GM12878 (cell line): ENCODE measurements around the gene LRRC75A. TPM values are rescaled to one million over a fixed set of nuclear protein-coding genes. Genes with fewer than 3 reads are reported as not detected.

Experiments
- ATAC-seq: fragments of 200-7000 bp; cut with Tn5 transposase; 3 replicates; pipeline ENCODE4 v1.9.1; 2020; ENCODE audit warnings: mild to moderate bottlenecking, moderate library complexity
- BruUV-seq: library from RNA; stranded (reverse); fragments of 400-500 nt; replicated peaks from 2 replicates; lab custom pipeline; 2021; lab: Mats Ljungman, UMichigan
- CTCF ChIA-PET: fragments of 300-600 bp; sonication (Branson Sonifier 250); formaldehyde crosslinking; extraction: SDS; loops from one replicate; lab custom pipeline; 2021; ENCODE audit warnings: inconsistent platforms; lab: Yijun Ruan, JAX
- POLR2A ChIA-PET: fragments of 350-600 bp; formaldehyde crosslinking; extraction: SDS; loops from one replicate; lab custom pipeline; 2021; ENCODE audit warnings: inconsistent platforms; lab: Charles Lee
- RAD21 ChIA-PET: fragments of 300-600 bp; sonication (Branson Sonifier 250); formaldehyde crosslinking; loops from one replicate; lab custom pipeline; 2023; ENCODE audit warnings: antibody characterized with exemption; ENCODE audit not compliant: unreplicated experiment; lab: Charles Lee
- SMC1A ChIA-PET: fragments of 300-600 bp; sonication (Branson Sonifier 250); formaldehyde crosslinking; loops from one replicate; lab custom pipeline; 2023; ENCODE audit not compliant: unreplicated experiment, uncharacterized antibody; lab: Charles Lee
- DNase-seq: peaks from one replicate; pipeline ENCODE4 v3.0.0-alpha.2; 2011; ENCODE audit warnings: low read depth, low spot score
- FAIRE-seq: peaks from 3 replicates; lab custom pipeline; 2011; peaks lifted over from hg19 to GRCh38; lab: Jason Lieb, UNC
- H2AFZ ChIP-seq: 2 replicates; pipeline ENCODE4 v1.6.0; 2011; ENCODE audit warnings: low read depth, low read length, control low read depth; ENCODE audit not compliant: control insufficient read depth
- H3K27ac ChIP-seq: 2 replicates; pipeline ENCODE4 v1.5.1; 2011; ENCODE audit warnings: control low read depth; ENCODE audit not compliant: control insufficient read depth, insufficient read depth
- H3K27me3 ChIP-seq, 2 experiments: replicated peaks in 1 of 2; 2 replicates each; pipeline versions ENCODE4 v1.6.0 to v1.6.1; 2011; ENCODE audit warnings: low read length in 1 of 2; ENCODE audit not compliant: control insufficient read depth in 2 of 2, insufficient read depth in 2 of 2
- H3K36me3 ChIP-seq, 2 experiments: 2 replicates each; pipeline ENCODE4 v1.5.1; 2011; ENCODE audit warnings: low read length in 1 of 2; ENCODE audit not compliant: control insufficient read depth in 2 of 2, insufficient read depth in 2 of 2
- H3K4me1 ChIP-seq: 2 replicates; pipeline ENCODE4 v1.6.1; 2011; ENCODE audit warnings: mild to moderate bottlenecking, low read length, moderate library complexity, mixed read lengths; ENCODE audit not compliant: control insufficient read depth, insufficient read depth
- H3K4me2 ChIP-seq: 2 replicates; pipeline ENCODE4 v1.6.0; 2011; ENCODE audit warnings: control low read depth; ENCODE audit not compliant: control insufficient read depth, insufficient read depth
- H3K4me3 ChIP-seq: fragments of 200-600 bp; sonication (generic); 2 replicates; pipeline ENCODE4 v1.5.1; 2016
- H3K79me2 ChIP-seq: 2 replicates; pipeline ENCODE4 v1.6.0; 2011; ENCODE audit warnings: low read length; ENCODE audit not compliant: control insufficient read depth, insufficient read depth
- H3K9ac ChIP-seq: 2 replicates; pipeline ENCODE4 v1.8.0; 2011; ENCODE audit warnings: low read length, control low read depth, mixed read lengths; ENCODE audit not compliant: control insufficient read depth, insufficient read depth
- H3K9me3 ChIP-seq: replicated peaks from 3 replicates; pipeline ENCODE4 v1.5.1; 2011; ENCODE audit warnings: mild to moderate bottlenecking, low read length; ENCODE audit not compliant: control insufficient read depth, insufficient read depth
- H4K20me1 ChIP-seq: 2 replicates; pipeline ENCODE4 v1.6.0; 2011; ENCODE audit not compliant: control insufficient read depth, insufficient read depth
- ATF7 ChIP-seq: fragments of 450-650 bp; IDR thresholded peaks from 2 replicates; pipeline ENCODE4 v1.6.1; 2016; ENCODE audit warnings: low read depth, mild to moderate bottlenecking
- CEBPB ChIP-seq, 2 experiments: fragments of 150-350 bp in 1 of 2; IDR thresholded peaks; 2 replicates each; pipeline ENCODE4 v1.6.1; 2012 to 2014; ENCODE audit warnings: low read depth in 2 of 2, low read length in 2 of 2, borderline replicate concordance in 1 of 2, inconsistent platforms in 1 of 2
- CREB1 ChIP-seq: IDR thresholded peaks from 2 replicates; pipeline ENCODE4 v1.6.1; 2012; ENCODE audit warnings: low read depth, mild to moderate bottlenecking, inconsistent platforms
- CUX1 ChIP-seq: IDR thresholded peaks from 2 replicates; pipeline ENCODE4 v1.6.1; 2012; ENCODE audit warnings: improper control_type of control experiment, low read depth, low read length; ENCODE audit not compliant: insufficient replicate concordance
- MEF2B ChIP-seq: fragments of 450-650 bp; IDR thresholded peaks from 2 replicates; pipeline ENCODE4 v1.6.1; 2018; ENCODE audit warnings: mild to moderate bottlenecking, moderate library complexity; ENCODE audit not compliant: partially characterized antibody, poor library complexity, severe bottlenecking
- MYC ChIP-seq: IDR thresholded peaks from 2 replicates; pipeline ENCODE4 v1.6.1; 2011; ENCODE audit warnings: mild to moderate bottlenecking, low read length, moderate library complexity, inconsistent platforms; ENCODE audit not compliant: insufficient read depth, insufficient replicate concordance, insufficient read length, severe bottlenecking
- PKNOX1 ChIP-seq: fragments of 450-650 bp; IDR thresholded peaks from 2 replicates; pipeline ENCODE4 v1.6.1; 2016; ENCODE audit warnings: mild to moderate bottlenecking
- RAD51 ChIP-seq: fragments of 450-650 bp; IDR thresholded peaks from 2 replicates; pipeline ENCODE4 v1.6.1; 2016; ENCODE audit warnings: moderate library complexity, mild to moderate bottlenecking, inconsistent platforms
- RFX5 ChIP-seq: IDR thresholded peaks from 2 replicates; pipeline ENCODE4 v1.6.1; 2011; ENCODE audit warnings: low read depth, low read length, improper control_type of control experiment
- SP1 ChIP-seq: IDR thresholded peaks from one replicate; pipeline ENCODE4 v1.6.1; 2011; ENCODE audit warnings: low read depth, low read length
- TCF12 ChIP-seq: IDR thresholded peaks from 2 replicates; pipeline ENCODE4 v1.6.1; 2011; ENCODE audit warnings: low read depth, mild to moderate bottlenecking, low read length
- WGBS: methylation state at CpG from one replicate; pipeline ENCODE4 v1.1.6; 2016; ENCODE audit warnings: low lambda C conversion rate; ENCODE audit not compliant: insufficient replicate concordance, insufficient coverage; ENCODE audit errors: missing lambda C conversion rate; 5-methylcytosine and 5-hydroxymethylcytosine counted together
- in situ Hi-C: fragments of 300-500 bp; cut with MboI; formaldehyde crosslinking; loops from 9 replicates; pipeline ENCODE4 v1.14.3; 2018; ENCODE audit warnings: mixed read lengths
- intact Hi-C: fragments of 100-400 bp; cut with micrococcal nuclease; formaldehyde crosslinking; loops from one replicate; pipeline ENCODE4 v1.14.2; 2022; ENCODE audit not compliant: unreplicated experiment
- polyA plus RNA-seq, 11 experiments: library from polyadenylated mRNA; depleted of rRNA in 4 of 11; unstranded in 6 of 11; stranded (reverse) in 5 of 11; fragments of >200 nt; fragmentation: Nextera tagmentation in 4 of 11; fragmentation: Illumina TruSeq in 1 of 11; extraction: Ambion mirVana in 4 of 11; extraction: Trizol in 1 of 11; gene quantifications; 1 replicate in 1 of 11; 2 replicates in 10 of 11; pipeline versions ENCODE4 v1.2.1 to v1.2.3, GENCODE V29; 2011 to 2016; ENCODE audit warnings: inconsistent platforms in 2 of 11, missing spikeins in 2 of 11, low read depth in 1 of 11
- total RNA-seq, 4 experiments: library from RNA; depleted of rRNA in 3 of 4; stranded (reverse); fragments of >200 nt in 3 of 4; fragmentation: Illumina TruSeq in 1 of 4; extraction: Trizol in 1 of 4; gene quantifications; 2 replicates each; pipeline versions ENCODE4 v1.2.1 to v1.2.3, GENCODE V29; 2013 to 2021
- TF ChIP-seq, protein P1 (sequence below): fragments of 450-650 bp; IDR thresholded peaks from 2 replicates; pipeline ENCODE4 v1.6.1; 2017; ENCODE audit warnings: mild to moderate bottlenecking
- TF ChIP-seq, protein P2 (sequence below): IDR thresholded peaks from 2 replicates; pipeline ENCODE4 v1.6.1; 2012; ENCODE audit warnings: mild to moderate bottlenecking, low read depth, low read length

Gene LRRC75A
- total and polyA plus RNA-seq, 10 of the 15 experiments (the other 5 are each of a cell fraction or from before 2014, with no cell fraction given), result 0.01 to 1.3 (median 0.09) TPM; not detected in 2

DNA sequence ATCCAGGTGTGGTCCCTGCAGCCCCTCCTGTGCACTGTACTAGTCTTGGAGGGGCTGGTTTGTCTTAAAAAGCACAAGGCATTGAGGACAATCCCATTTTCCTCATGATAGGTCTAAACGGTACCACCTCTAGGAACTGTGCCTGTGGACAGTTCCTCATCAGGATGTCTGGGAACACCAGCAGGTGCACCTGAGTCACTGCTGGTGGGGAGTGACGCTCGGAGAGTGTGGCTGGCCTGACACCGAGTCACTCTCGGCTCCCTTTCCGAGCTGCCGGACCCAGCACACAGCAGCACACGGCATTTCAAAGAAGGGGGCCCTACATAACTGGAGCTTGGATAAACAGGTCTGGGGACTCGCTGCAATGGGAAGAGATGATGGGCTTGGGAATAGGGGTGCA, 25.6 kb downstream of the LRRC75A start:
- Histone ChIP-seq H3K27ac (no peak overlapping the region), H3K4me3 (no peak overlapping the region), H3K4me1 (no peaks in the 10 kb centered on the region), H3K79me2 (no peaks in the 10 kb centered on the region), H3K36me3 (no peaks in the 10 kb centered on the region; a peak in 1 of 4 replicates), H3K4me2 (no peak overlapping the region), H4K20me1 (no peaks in the 10 kb centered on the region), H3K27me3 (no peaks in the 10 kb centered on the region), H3K9me3 (no peaks in the 10 kb centered on the region), H2AFZ (no peak overlapping the region), H3K9ac (no peak overlapping the region)
- DNase-seq (no peak), ATAC-seq (no peak), FAIRE-seq (no peak)
- in situ Hi-C loops, result no loop called here
- ChIA-PET SMC1A (no interaction called here), RAD21 (no interaction called here), POLR2A (no interaction called here), CTCF (no interaction called here)
- no TSS peak for BruUV-seq
- WGBS, result 80% methylated on average over 9 of the region's 9 CpGs
- intact Hi-C loops, result no loop called here
- TF ChIP-seq RFX5 (no peak), CEBPB (IDR thresholded peaks at IDR 0.05; ENCODE audit: borderline replicate concordance in 1 of 2, low read depth in 2 of 2, low read length in 2 of 2) (no peak), TCF12 (no peak), PKNOX1 (no peak), SP1 (no peak), MYC (no peak), MEF2B (no peak), CREB1 (no peak), ATF7 (no peak), RAD51 (no peak), CUX1 (no peak)
- TF ChIP-seq, protein P1, sequence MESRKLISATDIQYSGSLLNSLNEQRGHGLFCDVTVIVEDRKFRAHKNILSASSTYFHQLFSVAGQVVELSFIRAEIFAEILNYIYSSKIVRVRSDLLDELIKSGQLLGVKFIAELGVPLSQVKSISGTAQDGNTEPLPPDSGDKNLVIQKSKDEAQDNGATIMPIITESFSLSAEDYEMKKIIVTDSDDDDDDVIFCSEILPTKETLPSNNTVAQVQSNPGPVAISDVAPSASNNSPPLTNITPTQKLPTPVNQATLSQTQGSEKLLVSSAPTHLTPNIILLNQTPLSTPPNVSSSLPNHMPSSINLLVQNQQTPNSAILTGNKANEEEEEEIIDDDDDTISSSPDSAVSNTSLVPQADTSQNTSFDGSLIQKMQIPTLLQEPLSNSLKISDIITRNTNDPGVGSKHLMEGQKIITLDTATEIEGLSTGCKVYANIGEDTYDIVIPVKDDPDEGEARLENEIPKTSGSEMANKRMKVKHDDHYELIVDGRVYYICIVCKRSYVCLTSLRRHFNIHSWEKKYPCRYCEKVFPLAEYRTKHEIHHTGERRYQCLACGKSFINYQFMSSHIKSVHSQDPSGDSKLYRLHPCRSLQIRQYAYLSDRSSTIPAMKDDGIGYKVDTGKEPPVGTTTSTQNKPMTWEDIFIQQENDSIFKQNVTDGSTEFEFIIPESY, result no peak
- TF ChIP-seq, protein P2, sequence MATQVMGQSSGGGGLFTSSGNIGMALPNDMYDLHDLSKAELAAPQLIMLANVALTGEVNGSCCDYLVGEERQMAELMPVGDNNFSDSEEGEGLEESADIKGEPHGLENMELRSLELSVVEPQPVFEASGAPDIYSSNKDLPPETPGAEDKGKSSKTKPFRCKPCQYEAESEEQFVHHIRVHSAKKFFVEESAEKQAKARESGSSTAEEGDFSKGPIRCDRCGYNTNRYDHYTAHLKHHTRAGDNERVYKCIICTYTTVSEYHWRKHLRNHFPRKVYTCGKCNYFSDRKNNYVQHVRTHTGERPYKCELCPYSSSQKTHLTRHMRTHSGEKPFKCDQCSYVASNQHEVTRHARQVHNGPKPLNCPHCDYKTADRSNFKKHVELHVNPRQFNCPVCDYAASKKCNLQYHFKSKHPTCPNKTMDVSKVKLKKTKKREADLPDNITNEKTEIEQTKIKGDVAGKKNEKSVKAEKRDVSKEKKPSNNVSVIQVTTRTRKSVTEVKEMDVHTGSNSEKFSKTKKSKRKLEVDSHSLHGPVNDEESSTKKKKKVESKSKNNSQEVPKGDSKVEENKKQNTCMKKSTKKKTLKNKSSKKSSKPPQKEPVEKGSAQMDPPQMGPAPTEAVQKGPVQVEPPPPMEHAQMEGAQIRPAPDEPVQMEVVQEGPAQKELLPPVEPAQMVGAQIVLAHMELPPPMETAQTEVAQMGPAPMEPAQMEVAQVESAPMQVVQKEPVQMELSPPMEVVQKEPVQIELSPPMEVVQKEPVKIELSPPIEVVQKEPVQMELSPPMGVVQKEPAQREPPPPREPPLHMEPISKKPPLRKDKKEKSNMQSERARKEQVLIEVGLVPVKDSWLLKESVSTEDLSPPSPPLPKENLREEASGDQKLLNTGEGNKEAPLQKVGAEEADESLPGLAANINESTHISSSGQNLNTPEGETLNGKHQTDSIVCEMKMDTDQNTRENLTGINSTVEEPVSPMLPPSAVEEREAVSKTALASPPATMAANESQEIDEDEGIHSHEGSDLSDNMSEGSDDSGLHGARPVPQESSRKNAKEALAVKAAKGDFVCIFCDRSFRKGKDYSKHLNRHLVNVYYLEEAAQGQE, result no peak
